OCI-LY7 (cell line): Measurements from ENCODE around the gene MOB3B. TPM values are rescaled to one million over a fixed set of nuclear protein-coding genes. Genes with fewer than 3 reads are reported as not detected.

Experiments used
- BruUV-seq: library from RNA; stranded (reverse); fragments of 400-500 nt; replicated peaks from 2 replicates; lab custom pipeline; 2021; lab: Mats Ljungman, UMichigan
- CTCF ChIA-PET: fragments of 300-600 bp; sonication (Branson Sonifier 250); formaldehyde crosslinking; loops from one replicate; lab custom pipeline; 2022; ENCODE audit warnings: antibody characterized with exemption; ENCODE audit not compliant: unreplicated experiment; lab: Charles Lee
- POLR2A ChIA-PET: fragments of 300-600 bp; sonication (Branson Sonifier 250); formaldehyde crosslinking; loops from one replicate; lab custom pipeline; 2022; ENCODE audit warnings: antibody characterized with exemption; lab: Charles Lee
- DNase-seq: peaks from one replicate; pipeline ENCODE4 v3.0.0-alpha.2; 2015; ENCODE audit warnings: low spot score
- H2AFZ ChIP-seq: fragments of 200-600 bp; sonication (generic), shearing (Covaris generic); 2 replicates; pipeline ENCODE4 v1.6.1; 2014; ENCODE audit warnings: mild to moderate bottlenecking, antibody characterized with exemption, low read length, moderate library complexity
- H3K27ac ChIP-seq: fragments of 200-600 bp; sonication (generic); 2 replicates; pipeline ENCODE4 v1.5.1; 2014; ENCODE audit warnings: mixed run types, low read depth, mild to moderate bottlenecking, moderate library complexity, low read length, inconsistent platforms; ENCODE audit not compliant: poor library complexity, severe bottlenecking
- H3K36me3 ChIP-seq: fragments of 200-600 bp; sonication (generic); 2 replicates; pipeline ENCODE4 v1.6.1; 2014; ENCODE audit warnings: mild to moderate bottlenecking, antibody characterized with exemption, low read length, moderate library complexity, mixed read lengths; ENCODE audit not compliant: insufficient read depth
- H3K4me1 ChIP-seq: fragments of 200-600 bp; sonication (generic); 2 replicates; pipeline ENCODE4 v1.5.1; 2014; ENCODE audit warnings: mild to moderate bottlenecking, low read length; ENCODE audit not compliant: insufficient read depth, poor library complexity, severe bottlenecking
- H3K4me2 ChIP-seq: fragments of 200-600 bp; sonication (generic); 2 replicates; pipeline ENCODE4 v1.6.1; 2014; ENCODE audit warnings: mild to moderate bottlenecking, low read length
- H3K4me3 ChIP-seq: fragments of 200-600 bp; sonication (generic); 2 replicates; pipeline ENCODE4 v1.5.1; 2014; ENCODE audit warnings: mild to moderate bottlenecking, low read depth, low read length; ENCODE audit not compliant: poor library complexity, severe bottlenecking
- H3K79me2 ChIP-seq: fragments of 200-600 bp; sonication (generic); 2 replicates; pipeline ENCODE4 v1.6.1; 2016; ENCODE audit warnings: low read depth, mild to moderate bottlenecking, low read length, moderate library complexity, mixed read lengths; ENCODE audit not compliant: insufficient read depth
- H3K9me2 ChIP-seq: fragments of 200-600 bp; sonication (generic); 2 replicates; pipeline ENCODE4 v1.6.1; 2016; ENCODE audit warnings: mild to moderate bottlenecking, low read length, mixed read lengths; ENCODE audit not compliant: insufficient read depth
- H3K9me3 ChIP-seq: fragments of 200-600 bp; sonication (generic); 2 replicates; pipeline ENCODE4 v1.6.1; 2014; ENCODE audit warnings: mild to moderate bottlenecking, mixed run types, low read length, mixed read lengths
- H4K20me1 ChIP-seq: fragments of 200-600 bp; sonication (generic); 2 replicates; pipeline ENCODE4 v1.6.1; 2014; ENCODE audit warnings: mild to moderate bottlenecking, antibody characterized with exemption, low read length, moderate library complexity, mixed read lengths; ENCODE audit not compliant: insufficient read depth
- EZH2phosphoT487 ChIP-seq: fragments of 200-600 bp; sonication (generic); IDR thresholded peaks from 2 replicates; pipeline ENCODE4 v1.6.1; 2018; ENCODE audit warnings: low read depth, borderline replicate concordance, mild to moderate bottlenecking, mixed run types, antibody characterized with exemption, low read length, moderate library complexity, mixed read lengths
- intact Hi-C: fragments of 100-400 bp; cut with micrococcal nuclease; formaldehyde crosslinking; loops from one replicate; pipeline ENCODE4 v1.10.0; 2022; ENCODE audit not compliant: unreplicated experiment
- total RNA-seq, 2 experiments: library from RNA; depleted of rRNA in 1 of 2; stranded (reverse); fragments of >200 nt in 1 of 2; shearing (Covaris generic) in 1 of 2; gene quantifications; 2 replicates each; pipeline ENCODE4 v1.2.3, GENCODE V29; 2014 to 2022
- TF ChIP-seq, protein P1 (sequence below): fragments of 200-600 bp; sonication (generic); conservative IDR thresholded peaks from 2 replicates; pipeline ENCODE4 v1.5.1; 2014; ENCODE audit warnings: mild to moderate bottlenecking, antibody characterized with exemption, low read length, moderate library complexity, mixed read lengths

The MOB3B gene
- total RNA-seq, 2 experiments from 2014 or later: 0.04 TPM; not detected in 1

DNA sequence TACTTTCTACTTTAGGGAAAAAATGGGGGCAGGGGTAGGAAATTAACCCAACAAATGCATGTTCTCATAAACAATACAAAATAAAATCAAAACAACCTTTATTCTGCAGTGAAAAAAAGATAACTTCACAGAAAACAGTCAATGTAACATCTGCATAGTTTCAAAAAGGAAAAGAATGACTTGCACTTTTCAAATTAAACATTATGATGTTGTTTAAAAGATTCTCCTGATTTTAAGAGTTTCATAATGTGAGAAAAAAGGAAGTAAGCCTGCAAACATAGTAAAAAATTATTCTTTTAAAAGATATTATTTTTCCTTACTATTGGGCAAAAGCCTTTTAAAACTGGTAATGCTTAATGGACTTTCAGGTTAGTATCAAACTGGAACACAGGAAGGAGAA, 36.1 kb upstream of the MOB3B start:
- TF ChIP-seq EZH2phosphoT487: no peak
- TF ChIP-seq, protein P1, sequence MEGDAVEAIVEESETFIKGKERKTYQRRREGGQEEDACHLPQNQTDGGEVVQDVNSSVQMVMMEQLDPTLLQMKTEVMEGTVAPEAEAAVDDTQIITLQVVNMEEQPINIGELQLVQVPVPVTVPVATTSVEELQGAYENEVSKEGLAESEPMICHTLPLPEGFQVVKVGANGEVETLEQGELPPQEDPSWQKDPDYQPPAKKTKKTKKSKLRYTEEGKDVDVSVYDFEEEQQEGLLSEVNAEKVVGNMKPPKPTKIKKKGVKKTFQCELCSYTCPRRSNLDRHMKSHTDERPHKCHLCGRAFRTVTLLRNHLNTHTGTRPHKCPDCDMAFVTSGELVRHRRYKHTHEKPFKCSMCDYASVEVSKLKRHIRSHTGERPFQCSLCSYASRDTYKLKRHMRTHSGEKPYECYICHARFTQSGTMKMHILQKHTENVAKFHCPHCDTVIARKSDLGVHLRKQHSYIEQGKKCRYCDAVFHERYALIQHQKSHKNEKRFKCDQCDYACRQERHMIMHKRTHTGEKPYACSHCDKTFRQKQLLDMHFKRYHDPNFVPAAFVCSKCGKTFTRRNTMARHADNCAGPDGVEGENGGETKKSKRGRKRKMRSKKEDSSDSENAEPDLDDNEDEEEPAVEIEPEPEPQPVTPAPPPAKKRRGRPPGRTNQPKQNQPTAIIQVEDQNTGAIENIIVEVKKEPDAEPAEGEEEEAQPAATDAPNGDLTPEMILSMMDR: no peak
- Histone ChIP-seq H3K4me2 (no peak overlapping the region), H4K20me1 (0 out of 2 replicates have a peak, but pooled peaks cover 4% of the 10 kb centered on the region), H3K27ac (no peak overlapping the region), H2AFZ (no peak overlapping the region), H3K4me3 (no peak overlapping the region), H3K9me2 (no peaks in the 10 kb centered on the region), H3K9me3 (no peaks in the 10 kb centered on the region), H3K4me1 (peaks cover 5% of the 10 kb centered on the region), H3K79me2 (no peaks in the 10 kb centered on the region), H3K36me3 (peaks cover 42% of the 10 kb centered on the region)
- no TSS peak for BruUV-seq
- ChIA-PET POLR2A (interaction anchor here (1.1 kb wide), 1 partner anchor 9 kb away, joined by 5 read pairs; no protein-coding TSS in a partner anchor), CTCF (no interaction called here)
- intact Hi-C loops: no loop called here
- DNase-seq: no peak

GRCh38 chr9:27564670-27565069, 35.1 kb upstream of the MOB3B start:
- Histone ChIP-seq H3K4me3 (no peak overlapping the region), H3K4me2 (no peak overlapping the region), H3K9me3 (no peaks in the 10 kb centered on the region), H3K4me1 (peaks cover 5% of the 10 kb centered on the region), H4K20me1 (0 out of 2 replicates have a peak, but pooled peaks cover 4% of the 10 kb centered on the region), H3K36me3 (peaks cover 49% of the 10 kb centered on the region), H3K79me2 (no peaks in the 10 kb centered on the region), H3K27ac (no peak overlapping the region), H3K9me2 (no peaks in the 10 kb centered on the region), H2AFZ (no peak overlapping the region)
- POLR2A ChIA-PET: no interaction called here
- no TSS peak for BruUV-seq
- CTCF ChIA-PET: no interaction called here
- no peak for DNase-seq
- intact Hi-C loops: no loop called here
- no peak for TF ChIP-seq EZH2phosphoT487
- TF ChIP-seq, protein P1: no peak

DNA sequence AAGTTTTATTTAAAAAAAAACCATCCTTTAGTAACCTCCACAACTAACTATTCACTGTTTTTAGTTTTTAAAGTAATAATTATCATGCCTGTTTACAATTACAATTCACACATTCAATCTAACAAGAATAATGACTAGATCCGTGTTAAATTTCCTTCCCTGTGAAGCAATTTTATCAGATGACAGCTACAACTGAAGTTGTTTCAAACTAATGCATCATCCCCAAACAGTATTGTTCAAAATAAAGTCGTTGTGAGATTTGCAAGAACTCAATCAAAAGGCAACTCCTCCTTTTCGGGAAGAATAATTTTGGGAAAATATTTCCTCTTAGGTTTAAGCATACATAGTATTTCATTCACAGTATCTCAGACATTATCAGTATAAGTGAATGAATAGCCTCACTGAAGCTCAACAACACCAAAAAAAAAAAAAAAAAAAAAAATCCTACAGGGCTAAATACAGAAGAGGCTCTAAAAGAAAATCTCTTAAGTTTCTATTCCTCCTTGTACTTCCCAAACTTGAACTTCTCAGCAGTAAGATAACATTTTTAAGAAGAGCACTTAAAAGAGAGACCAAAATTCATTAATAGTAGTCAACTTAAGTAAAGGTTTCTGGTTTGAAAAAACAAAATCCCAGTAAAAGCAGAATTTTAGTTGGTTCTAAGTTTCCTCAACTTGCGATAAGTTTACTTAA, 34.3 kb upstream of the MOB3B start:
- no peaks in the 10 kb centered on the region for H3K9me2 ChIP-seq
- H3K4me3 ChIP-seq: no peak overlapping the region
- no peaks in the 10 kb centered on the region for H3K79me2 ChIP-seq
- no peak overlapping the region for H2AFZ ChIP-seq
- TF ChIP-seq EZH2phosphoT487: no peak
- TF ChIP-seq, protein P1: no peak
- no peak for DNase-seq
- no peak overlapping the region for H3K4me2 ChIP-seq
- no peak overlapping the region for H3K27ac ChIP-seq
- H3K4me1 ChIP-seq: peaks cover 5% of the 10 kb centered on the region
- intact Hi-C loops: no loop called here
- H3K9me3 ChIP-seq: no peaks in the 10 kb centered on the region
- H3K36me3 ChIP-seq: peaks cover 55% of the 10 kb centered on the region
- H4K20me1 ChIP-seq: 0 out of 2 replicates have a peak, but pooled peaks cover 4% of the 10 kb centered on the region
- POLR2A ChIA-PET: interaction anchor here (0.6 to 1.4 kb wide), 4 partner anchors 11 to 442 kb away, joined by 3 to 10 read pairs (median 4); no protein-coding TSS in a partner anchor
- BruUV-seq: no TSS peak
- CTCF ChIA-PET: no interaction called here
